Measurements from ENCODE around the gene FAM83B.

The FAM83B gene

DNA sequence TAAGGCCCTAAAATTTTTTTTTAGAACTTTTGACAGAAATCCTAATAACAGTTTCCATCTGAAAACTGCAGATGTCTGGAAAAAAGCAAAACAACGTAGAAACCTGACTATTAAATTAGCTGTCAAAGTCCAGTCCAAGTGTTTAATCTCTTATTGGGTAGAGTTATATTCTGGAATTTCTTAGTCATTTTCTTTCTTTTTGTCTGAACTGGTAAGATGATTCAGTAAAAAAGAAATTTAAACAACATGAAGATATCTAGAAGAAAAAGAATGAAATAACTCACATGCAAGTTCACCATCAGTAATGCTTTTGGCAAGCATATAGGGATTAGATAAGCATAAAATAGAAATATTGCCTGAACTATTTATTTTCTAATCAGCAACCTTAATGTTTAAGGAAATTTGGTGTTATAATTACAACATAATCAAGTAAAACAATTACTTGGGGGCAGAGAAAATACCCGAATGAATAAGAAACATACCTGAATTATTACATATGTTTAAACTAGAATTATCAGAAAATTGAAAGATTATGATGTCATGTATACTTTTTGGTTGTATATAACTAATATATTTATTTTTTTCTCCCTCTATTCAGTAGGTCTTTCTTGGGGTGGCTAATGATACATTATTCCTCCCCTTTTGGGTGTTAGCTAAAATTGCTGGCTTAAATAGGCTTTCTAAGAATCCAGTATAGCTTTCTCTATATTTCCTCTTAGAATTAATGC lies 51.1 kb downstream of the FAM83B start:
- no peaks in the 10 kb centered on the region for H3K4me1 ChIP-seq (ENCODE audit: insufficient read depth, low read length, severe bottlenecking)
- no peaks in the 10 kb centered on the region for H4K20me1 ChIP-seq (ENCODE audit: insufficient read depth, low read length)
- H3K9ac ChIP-seq (ENCODE audit: low read length) = no peak overlapping the region
- no peaks in the 10 kb centered on the region for H3K27me3 ChIP-seq (ENCODE audit: insufficient read depth, low read length)
- no peak for TF ChIP-seq EZH2 (IDR thresholded peaks at IDR 0.05; ENCODE audit: borderline replicate concordance, low read length)
- TF ChIP-seq, protein P1, sequence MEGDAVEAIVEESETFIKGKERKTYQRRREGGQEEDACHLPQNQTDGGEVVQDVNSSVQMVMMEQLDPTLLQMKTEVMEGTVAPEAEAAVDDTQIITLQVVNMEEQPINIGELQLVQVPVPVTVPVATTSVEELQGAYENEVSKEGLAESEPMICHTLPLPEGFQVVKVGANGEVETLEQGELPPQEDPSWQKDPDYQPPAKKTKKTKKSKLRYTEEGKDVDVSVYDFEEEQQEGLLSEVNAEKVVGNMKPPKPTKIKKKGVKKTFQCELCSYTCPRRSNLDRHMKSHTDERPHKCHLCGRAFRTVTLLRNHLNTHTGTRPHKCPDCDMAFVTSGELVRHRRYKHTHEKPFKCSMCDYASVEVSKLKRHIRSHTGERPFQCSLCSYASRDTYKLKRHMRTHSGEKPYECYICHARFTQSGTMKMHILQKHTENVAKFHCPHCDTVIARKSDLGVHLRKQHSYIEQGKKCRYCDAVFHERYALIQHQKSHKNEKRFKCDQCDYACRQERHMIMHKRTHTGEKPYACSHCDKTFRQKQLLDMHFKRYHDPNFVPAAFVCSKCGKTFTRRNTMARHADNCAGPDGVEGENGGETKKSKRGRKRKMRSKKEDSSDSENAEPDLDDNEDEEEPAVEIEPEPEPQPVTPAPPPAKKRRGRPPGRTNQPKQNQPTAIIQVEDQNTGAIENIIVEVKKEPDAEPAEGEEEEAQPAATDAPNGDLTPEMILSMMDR (IDR thresholded peaks at IDR 0.05; ENCODE audit: low read length) = no peak
- no peak overlapping the region for H2AFZ ChIP-seq (ENCODE audit: low read length)
- no peaks in the 10 kb centered on the region for H3K36me3 ChIP-seq (ENCODE audit: insufficient read depth, low read length)
- H3K9me3 ChIP-seq (ENCODE audit: low read length) = no peaks in the 10 kb centered on the region
- H3K79me2 ChIP-seq (ENCODE audit: insufficient read depth, low read length) = no peaks in the 10 kb centered on the region
- H3K4me2 ChIP-seq (ENCODE audit: low read length) = no peak overlapping the region
- H3F3A ChIP-seq (ENCODE audit: insufficient read depth, low read length) = no peaks in the 10 kb centered on the region
- no peak overlapping the region for H3K4me3 ChIP-seq (ENCODE audit: low read depth, low read length, poor library complexity, severe bottlenecking)
- no peaks in the 10 kb centered on the region for H3K9me2 ChIP-seq (ENCODE audit: low read depth, low read length)
- H3K27ac ChIP-seq (ENCODE audit: low read depth, low read length, poor library complexity, severe bottlenecking) = no peak overlapping the region

- Histone ChIP-seq H2AFZ (ENCODE audit: low read length) (no peak overlapping the region), H3K4me3 (ENCODE audit: low read depth, low read length, poor library complexity, severe bottlenecking) (no peak overlapping the region), H3K9me3 (ENCODE audit: low read length) (no peaks in the 10 kb centered on the region), H3K36me3 (ENCODE audit: insufficient read depth, low read length) (no peaks in the 10 kb centered on the region), H3K79me2 (ENCODE audit: insufficient read depth, low read length) (no peaks in the 10 kb centered on the region), H3K4me2 (ENCODE audit: low read length) (no peak overlapping the region), H3K4me1 (ENCODE audit: insufficient read depth, low read length, severe bottlenecking) (no peaks in the 10 kb centered on the region), H3K27ac (ENCODE audit: low read depth, low read length, poor library complexity, severe bottlenecking) (no peak overlapping the region), H3F3A (ENCODE audit: insufficient read depth, low read length) (no peaks in the 10 kb centered on the region), H4K20me1 (ENCODE audit: insufficient read depth, low read length) (no peaks in the 10 kb centered on the region), H3K27me3 (ENCODE audit: insufficient read depth, low read length) (no peaks in the 10 kb centered on the region), H3K9ac (ENCODE audit: low read length) (no peak overlapping the region), H3K9me2 (ENCODE audit: low read depth, low read length) (no peaks in the 10 kb centered on the region)
- no peak for TF ChIP-seq EZH2 (IDR thresholded peaks at IDR 0.05; ENCODE audit: borderline replicate concordance, low read length)
- TF ChIP-seq, protein P1 (IDR thresholded peaks at IDR 0.05; ENCODE audit: low read length) = no peak
Observed at GRCh38 chr6:54898767-54899166, 52.2 kb downstream of the FAM83B start.

- Histone ChIP-seq H3K4me1 (ENCODE audit: insufficient read depth, low read length, severe bottlenecking) (no peaks in the 10 kb centered on the region), H3K4me2 (ENCODE audit: low read length) (no peak overlapping the region), H3K9me2 (ENCODE audit: low read depth, low read length) (no peaks in the 10 kb centered on the region), H3F3A (ENCODE audit: insufficient read depth, low read length) (no peaks in the 10 kb centered on the region), H3K9me3 (ENCODE audit: low read length) (no peaks in the 10 kb centered on the region), H3K4me3 (ENCODE audit: low read depth, low read length, poor library complexity, severe bottlenecking) (no peak overlapping the region), H3K27me3 (ENCODE audit: insufficient read depth, low read length) (no peaks in the 10 kb centered on the region), H2AFZ (ENCODE audit: low read length) (no peak overlapping the region), H3K9ac (ENCODE audit: low read length) (no peak overlapping the region), H4K20me1 (ENCODE audit: insufficient read depth, low read length) (no peaks in the 10 kb centered on the region), H3K27ac (ENCODE audit: low read depth, low read length, poor library complexity, severe bottlenecking) (no peak overlapping the region), H3K36me3 (ENCODE audit: insufficient read depth, low read length) (no peaks in the 10 kb centered on the region), H3K79me2 (ENCODE audit: insufficient read depth, low read length) (no peaks in the 10 kb centered on the region)
- TF ChIP-seq, protein P1 (IDR thresholded peaks at IDR 0.05; ENCODE audit: low read length) = no peak
- no peak for TF ChIP-seq EZH2 (IDR thresholded peaks at IDR 0.05; ENCODE audit: borderline replicate concordance, low read length)
Observed at GRCh38 chr6:54899442-54899841, 52.9 kb downstream of the FAM83B start.
